ENCODE measurements around the gene ODF4.
"Not testable (repeated sequence)": the region's sequence is repeated elsewhere in the genome, so short reads cannot be mapped to it uniquely, and the experiment has no call there.

The ODF4 gene

DNA sequence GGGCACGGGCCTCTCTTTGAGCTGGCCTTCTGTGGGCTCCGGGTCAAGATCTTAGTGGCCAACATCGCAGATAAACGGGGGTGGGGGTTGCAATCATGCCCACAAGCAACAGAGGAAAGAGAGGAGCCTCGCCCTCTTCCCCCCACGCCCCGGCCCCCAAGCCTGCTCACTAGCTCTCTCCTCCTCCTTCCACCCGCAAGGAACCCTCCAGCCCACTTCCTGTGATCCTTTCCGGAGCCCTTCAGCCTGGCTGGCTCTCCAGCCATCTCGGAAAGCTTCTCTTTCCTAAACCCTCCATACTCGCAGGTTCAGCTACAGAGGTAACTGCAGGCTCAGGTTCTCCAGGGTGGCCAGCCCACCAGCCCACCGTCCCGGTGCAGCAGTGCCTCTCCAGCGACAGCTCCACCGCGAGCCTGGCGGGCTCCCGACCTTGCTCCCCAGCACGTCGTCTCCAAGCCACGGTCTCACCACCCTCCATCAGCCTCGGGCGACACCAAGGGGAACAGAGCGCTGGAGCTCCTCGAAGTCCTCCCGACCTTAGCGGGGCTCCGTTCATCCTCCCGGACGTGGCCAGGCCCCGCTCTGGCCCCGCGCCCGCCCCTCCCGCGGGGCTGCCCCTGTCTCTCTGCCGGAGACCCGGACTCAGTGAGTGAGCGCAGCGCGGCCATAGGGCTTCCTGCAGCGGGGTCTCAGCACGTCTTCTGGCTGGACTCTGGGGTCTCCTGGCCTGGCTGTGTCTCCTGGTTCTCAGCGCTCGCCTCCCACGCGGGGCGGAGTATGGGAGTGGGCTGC, 12.9 kb upstream of the ODF4 start:
- peak; percentile 48 for DNase-seq

DNA sequence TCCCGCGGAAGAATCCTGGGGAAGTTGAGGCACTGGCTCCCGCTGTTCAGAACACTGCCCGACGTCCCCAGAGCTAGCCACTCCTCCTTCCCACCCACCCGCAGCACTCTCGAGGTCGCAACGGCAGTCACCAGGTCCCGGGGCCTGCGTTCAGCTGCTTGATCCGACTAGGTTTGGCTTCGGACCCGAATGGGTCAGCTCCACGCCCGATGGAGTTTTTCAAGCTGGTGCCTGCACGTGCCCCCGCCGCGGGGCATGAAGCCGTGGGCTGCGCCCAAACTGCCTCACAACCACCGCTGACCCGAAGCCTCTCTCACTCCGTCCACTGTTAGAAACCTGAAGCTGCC, 12.4 kb upstream of the ODF4 start:
- DNase-seq: no peak

DNA sequence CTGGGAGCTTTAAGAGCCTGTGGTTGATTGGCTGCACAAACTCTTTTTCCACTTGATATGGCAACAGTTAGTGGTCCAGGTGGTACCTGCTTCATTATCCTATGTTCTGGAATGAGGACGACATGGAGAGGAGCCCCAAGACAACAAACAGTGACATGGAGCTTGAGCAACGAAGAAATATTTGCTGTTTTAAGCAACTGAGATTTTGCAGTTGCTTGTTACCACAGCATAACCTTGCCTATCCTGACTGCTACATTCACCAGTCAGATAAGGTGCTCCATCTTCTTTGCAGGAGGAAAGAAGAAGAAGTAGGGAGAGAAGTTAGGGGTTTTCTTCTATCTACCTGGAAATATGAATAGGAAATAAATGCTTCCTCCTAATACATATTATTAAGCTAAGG, 7.5 kb upstream of the ODF4 start:
- DNase-seq: no peak

DNA sequence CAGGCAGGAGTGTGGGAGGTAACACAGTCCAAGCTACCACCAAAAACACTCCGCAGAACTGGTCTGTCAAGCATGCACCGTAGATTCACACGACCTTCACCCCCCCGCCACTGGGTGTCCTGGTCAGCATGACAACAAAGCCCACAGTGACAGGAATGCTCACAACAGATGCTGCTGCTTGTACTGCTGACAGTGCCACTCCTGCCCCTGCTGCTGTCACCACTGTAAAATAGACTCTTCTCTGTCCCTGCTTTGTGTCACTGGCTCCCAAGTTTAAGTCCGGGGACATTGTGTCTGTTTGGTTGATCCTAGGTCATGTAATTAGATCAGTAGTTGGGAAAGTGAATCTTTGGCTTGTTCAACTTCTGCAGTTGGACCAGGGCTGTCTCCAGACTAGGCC, 7.0 kb upstream of the ODF4 start:
- DNase-seq: no peak

DNA sequence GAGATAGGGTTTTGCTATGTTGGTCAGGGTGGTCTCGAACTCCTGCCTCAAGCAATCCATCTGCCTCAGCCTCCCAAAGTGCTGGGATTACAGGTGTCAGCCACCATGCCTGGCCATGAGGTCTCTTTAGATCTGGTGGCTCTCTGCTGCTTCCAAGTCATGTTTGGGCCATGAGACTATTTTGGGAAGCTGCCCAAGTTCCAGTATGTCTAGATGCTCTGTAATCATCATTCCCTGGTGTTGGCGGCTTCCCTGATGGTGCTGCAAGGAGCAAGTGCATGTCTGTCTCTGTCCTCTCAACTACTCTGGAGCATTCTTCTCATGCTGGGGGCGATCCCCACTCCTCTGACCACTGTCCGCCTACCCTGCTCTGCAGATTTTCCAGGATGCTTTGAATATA, 6.4 kb upstream of the ODF4 start:
- no peak for DNase-seq

DNA sequence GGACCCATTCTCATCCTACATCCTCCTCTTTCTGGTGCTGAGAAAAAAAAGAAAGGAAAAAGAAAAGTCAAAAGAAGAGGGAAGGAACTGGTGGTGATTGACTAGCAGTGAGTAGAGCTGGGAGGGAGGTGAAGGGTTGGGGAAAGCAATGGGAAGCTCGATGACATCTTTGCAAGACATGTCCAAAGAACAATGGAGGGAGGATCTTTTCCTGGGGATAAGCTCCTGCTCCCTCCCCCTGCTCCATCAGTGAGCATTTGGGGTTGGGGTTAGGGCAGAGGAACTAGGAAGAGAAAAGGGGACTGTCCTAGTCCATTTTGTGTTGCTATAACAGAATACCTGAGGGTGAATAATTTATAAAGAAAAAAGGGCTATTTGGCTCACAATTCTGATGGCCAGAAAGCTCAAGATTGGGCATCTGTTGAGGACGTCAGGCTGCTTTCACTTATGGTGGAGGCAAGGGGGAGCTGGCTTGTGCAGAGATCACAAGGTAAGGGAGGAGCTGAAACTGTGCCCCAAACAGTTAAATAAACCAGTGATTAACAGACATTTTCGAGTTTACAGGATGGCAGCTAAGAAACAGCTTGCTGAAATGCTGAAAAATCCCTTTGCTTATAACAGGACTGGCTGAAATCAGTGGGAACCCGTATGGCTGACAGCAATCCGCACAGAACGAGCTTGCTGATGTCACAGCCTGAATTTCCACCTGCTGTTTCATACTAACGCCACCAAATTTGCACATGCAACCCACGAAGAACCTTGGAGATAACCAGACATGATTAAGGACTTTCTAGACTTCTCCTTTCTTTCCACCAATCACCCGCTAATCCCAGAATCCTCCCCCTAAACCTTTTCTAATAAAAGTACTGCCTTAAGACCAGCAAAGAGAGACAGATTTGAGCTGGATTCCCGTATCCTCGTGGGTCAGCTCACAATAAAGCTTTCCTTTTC, 1.6 kb upstream of the ODF4 start:
- peak; percentile 6 for DNase-seq

DNA sequence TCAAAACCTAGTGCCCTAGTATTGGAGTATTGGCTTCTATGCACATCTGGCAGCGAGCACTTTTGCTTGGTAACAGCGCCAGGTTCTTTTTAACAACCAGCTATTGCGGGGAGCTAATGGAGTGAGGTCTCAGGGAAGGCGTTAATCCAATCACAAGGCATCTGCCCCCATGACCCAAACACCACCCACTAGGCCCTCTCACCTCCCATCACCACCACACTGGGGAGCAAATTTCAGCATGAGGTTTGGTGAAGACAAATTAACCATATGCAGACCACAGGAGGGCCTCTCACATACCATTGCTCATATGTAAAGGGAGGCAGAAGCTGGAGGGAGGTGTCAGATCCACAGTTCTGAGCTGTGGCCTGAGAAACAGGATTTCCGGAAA, 893 bp upstream of the ODF4 start:
- DNase-seq: no peak

DNA sequence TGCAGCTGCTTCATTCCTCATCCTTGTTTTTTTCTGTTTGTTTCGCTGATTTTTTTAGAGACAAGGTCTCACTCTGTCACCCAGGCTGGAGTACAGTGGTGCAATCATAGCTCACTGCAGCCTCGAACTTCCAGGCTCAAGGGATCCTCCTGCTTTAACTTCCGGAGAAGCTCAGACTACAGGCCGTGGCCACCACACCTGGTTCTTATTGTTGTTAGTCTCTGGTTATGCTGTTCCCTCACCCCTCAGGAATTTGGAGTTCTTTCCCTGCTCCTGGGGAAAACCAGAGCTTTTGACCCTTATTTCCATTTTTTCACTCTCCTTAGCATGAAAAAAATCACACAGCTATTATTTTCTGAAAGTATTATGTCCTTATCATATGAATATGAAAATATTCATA, 1.8 kb downstream of the ODF4 start:
- DNase-seq: no peak

DNA sequence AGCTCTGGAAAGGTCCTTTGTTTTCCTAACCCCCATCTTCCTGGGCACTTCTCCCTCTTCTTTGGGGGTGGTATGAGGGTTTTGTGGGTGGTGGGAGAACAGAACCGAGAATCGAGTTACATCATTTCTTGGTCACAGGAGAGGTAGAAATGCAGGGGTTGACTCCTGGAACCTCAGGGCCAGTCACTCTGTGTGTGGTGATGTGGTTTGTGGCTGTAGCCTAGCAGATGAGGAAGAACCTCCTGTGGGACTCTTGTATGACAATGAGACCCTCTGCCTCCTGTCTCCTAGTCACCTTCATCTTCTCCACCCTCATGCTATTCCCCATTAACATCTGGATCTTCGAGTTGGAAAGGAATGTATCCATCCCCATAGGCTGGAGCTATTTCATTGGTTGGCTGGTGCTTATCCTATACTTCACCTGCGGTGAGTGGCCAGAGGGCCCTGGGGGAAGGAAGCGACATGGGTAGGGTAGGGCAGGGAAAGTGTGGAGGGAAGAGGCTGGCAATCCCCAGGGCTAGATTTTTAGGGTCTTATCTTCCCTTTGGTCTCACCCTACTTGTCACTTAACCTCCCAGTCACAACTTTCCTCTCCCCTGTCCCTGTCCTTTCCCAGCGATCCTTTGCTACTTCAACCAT, 5.5 kb downstream of the ODF4 start:
- DNase-seq: peak; percentile 21

DNA sequence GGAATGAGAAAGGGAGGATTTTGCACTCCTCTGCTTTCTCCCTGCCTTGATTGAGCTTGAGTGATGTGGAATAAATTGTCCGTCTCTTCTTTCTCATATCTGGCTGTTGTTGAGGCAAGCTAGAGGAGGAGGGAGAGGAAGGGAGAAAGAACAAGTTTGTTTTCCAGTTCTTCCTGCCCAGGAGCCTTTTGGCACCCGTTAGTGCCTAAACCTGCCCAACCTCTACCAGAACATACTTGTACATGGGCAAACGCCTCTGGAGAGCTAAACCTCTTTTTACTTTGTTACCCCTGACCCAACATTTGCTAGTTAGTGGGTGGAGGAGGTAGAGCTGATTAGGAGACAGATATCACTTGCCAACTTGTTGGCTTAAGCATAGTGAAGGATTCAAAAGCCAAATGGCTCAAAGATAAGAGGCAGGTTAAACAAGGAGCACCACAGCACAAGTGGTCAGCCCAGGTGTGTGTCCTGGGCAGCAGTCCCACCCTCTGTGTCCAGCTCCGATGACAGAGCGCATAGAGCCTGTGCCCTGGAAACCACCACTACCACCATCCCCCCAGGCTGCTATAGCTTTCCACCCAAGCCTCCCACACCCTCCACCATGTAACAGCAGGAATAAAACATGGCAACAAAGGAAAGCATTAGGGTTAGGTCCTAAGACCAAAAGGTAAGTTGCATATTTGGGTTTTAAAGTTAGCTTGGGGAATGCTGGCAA, 6.5 kb downstream of the ODF4 start:
- no peak for DNase-seq

DNA sequence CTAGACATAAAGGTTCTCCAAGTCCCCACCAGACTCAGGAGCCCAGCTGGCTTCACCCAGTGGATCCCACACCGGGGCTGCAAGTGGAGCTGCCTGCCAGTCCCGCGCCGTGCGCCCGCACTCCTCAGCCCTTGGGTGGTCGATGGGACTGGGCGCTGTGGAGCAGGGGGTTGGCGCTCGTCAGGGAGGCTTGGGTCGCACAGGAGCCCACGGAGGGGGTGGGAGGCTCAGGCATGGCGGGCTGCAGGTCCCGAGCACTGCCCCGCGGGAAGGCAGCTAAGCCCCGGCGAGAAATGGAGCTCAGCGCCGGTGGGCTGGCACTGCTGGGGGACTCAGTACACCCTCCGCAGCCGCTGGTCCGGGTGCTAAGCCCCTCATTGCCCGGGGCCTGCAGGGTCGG, 7.4 kb downstream of the ODF4 start:
- not testable (repeated sequence) for DNase-seq

DNA sequence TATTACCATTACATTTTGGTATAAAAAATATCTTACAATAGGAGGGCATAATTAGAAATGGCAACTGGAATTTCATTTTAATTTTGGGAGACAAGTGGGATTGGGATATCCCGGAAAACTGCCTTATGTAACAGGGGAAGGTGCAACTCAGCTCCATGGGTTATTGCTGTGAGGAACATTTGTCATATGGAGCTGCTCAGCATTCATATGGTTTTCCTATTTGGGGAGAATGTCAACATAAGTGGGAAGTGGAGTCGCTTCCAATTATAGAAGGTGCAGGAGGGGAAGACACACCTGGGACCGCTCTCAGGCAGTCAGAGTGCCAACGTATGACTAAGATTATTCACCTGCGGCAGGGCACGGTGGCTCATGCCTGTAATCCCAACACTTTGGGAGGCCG, 10.7 kb downstream of the ODF4 start:
- DNase-seq: no peak

DNA sequence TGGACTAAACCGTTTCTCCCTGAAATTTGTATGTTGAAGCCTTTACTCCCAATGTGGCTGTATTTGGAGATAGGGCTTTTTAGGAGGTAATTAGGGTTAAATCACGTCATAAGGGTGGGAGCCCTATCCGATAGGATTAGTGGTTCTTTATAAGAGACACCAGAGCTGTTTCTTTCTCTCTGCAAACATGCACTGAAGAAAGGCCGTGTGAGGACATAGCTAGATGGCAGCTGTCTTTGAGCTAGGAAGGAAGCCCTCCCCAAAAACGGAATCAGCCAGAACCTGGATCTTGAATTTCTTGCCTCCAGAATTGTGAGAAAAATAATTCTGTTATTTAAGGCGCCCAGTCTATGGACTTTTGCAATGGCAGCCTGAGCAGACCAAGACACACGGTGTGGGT, 14.1 kb downstream of the ODF4 start:
- DNase-seq: no peak

DNA sequence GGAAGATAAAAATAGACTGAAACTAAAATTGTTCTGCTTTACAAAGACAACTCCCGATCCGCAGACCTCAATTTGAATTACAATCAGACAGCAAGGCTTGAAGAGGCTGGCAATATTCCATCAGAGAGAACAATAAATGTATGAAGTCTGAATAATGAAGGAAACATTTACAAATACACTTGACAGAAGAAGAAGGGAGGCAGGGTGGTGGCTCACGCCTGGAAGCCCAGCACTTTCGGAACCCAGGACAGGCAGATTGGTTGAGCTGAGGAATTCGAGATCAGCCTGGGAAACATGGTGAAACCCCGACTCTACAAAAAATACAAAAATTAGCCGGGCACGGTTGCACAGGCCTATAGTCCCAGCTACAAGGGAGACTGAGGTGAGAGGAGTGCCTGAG, 14.6 kb downstream of the ODF4 start:
- DNase-seq: no peak

DNA sequence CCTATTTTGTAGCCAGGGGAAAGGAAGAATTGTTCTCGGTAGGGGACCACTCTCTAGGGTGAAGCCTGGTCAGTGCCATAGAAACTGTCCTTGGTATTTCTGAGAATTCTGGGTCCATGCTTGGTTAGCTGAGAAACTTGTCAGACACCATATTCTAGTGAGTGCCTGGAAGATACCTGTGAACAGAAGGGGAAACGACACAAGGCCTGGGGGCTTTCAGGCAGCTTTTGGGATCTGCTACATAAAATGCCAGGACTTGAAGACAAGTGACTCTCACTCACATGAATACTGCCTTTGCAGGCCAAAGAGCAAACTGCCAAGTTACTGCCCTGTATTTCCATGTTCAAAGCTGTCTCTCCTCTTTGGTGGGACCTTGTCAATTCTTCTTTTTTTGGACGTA, 18.3 kb downstream of the ODF4 start:
- no peak for DNase-seq

DNA sequence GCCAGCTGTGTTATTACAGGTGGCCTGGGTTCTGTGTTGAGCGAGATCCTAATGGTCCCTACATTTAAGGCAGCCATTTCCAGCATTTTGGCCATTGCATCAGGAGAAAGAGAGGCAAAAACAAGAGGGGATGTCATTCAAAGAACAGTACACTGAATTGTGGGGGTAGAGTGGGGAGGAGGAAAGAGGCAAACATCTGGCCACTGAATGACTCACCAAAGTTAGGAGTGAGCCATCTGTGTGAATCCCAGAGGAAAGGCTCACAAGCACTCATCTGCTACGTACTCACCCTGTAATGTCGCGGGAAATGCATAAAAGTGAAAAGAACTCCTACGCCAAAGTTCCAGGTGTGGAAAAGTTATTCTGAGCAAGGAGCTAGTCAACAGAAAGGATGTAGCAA, 20.1 kb downstream of the ODF4 start:
- DNase-seq: no peak

DNA sequence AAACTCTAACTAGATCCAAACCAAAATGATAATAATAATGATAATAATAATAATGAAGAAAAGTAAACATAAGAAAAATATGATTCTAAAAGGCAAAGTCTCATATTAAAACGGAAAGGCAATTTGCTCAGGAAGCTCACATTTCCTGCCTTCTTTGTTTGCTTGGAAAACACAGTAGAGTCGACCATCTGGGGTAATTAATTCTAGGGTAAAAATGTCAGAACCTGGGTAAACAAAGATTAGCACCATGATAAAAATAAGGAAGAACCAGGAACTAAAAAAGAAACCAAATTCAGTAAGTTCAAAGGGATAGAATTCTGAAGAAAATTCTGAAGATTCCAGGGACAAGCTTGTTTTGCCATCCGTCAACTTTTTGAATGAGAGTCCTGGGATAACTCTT, 20.6 kb downstream of the ODF4 start:
- no peak for DNase-seq

DNA sequence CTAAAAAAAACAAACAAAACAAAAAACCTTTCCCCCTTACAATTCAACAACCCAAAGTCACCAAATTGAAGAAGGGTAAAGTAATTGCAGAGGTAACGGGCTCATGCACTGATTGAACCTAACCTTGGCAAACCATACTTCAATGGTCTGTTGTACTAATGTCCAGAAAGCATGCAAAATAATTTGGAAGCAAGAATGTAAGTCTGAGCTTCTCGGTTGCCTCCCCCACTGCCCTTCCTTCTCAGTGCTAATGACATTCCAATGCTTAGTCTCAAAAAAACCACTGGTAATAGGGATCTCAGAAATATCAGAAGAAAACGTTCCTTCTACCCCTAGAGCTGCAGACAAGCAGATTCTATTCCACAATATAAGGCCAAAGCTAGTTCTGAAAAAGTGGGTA, 21.1 kb downstream of the ODF4 start:
- DNase-seq: no peak

DNA sequence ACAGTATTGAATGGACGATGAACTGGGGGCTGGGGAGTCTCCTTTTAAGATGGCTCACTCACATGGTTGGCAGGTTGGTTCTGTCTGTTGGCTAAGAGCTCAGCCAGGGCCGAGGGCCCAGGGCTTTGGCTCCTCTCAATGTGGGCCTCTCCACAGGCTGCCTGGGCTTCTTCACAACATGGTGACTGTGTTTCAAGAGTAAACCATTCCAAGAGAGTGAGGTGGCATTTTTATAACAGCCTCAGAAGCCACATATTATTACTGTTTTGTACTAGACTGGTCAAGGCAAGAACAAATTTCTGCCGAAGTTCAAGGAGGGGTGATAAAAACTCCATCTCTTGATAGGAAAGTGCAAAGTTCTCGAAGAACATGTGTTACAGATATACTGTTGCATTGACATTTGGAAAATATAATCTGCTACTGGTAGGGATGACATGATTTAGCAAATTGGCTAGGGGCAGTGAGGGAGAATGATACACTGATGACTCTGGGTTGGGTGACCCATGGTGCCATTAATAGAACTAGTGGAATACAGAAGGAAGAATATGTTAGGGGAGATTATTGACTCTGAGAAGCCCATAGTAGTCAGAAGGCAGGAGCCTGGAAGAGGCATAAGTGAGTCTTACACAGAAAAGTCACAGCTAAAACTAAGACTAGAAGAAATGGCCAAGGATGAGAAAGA, 23.2 kb downstream of the ODF4 start:
- DNase-seq: no peak

DNA sequence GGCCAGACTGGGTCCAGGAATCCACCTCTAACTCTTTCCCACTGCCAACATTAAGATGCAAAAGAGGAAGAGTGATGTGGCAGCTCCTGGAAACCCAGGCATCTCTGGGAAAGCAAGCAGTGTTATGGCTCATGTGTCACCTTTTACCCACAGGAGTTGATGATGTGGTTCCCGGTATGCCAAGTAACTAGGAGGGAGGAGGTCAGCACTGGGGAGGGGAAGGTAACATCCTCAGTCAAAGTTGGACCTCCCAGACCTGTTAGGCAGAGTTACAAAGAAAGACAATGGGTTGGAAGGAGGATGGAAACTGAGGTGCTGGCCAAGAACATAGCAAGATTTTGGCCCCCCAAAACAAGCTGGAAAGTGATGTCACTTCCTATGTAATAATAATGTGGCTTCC, 25.5 kb downstream of the ODF4 start:
- DNase-seq: no peak

DNA sequence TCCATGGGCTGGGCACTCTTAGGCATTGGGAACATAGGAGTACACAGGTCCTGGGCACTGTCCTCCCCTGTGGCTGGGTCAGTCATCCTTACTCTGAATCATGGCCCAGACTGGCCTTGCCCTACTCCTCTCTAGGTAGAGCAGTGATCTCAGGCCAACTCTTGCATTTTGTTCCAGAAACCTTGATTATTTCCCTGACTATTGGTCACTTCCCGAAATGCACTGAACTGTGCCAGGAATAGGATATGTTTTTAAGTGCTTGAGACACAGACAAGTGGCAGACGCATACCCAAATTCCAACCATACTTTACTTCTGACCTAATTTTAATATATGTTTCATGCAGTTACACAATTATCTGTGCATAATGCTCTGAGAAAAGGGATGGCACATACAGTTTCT, 26.6 kb downstream of the ODF4 start:
- no peak for DNase-seq

DNA sequence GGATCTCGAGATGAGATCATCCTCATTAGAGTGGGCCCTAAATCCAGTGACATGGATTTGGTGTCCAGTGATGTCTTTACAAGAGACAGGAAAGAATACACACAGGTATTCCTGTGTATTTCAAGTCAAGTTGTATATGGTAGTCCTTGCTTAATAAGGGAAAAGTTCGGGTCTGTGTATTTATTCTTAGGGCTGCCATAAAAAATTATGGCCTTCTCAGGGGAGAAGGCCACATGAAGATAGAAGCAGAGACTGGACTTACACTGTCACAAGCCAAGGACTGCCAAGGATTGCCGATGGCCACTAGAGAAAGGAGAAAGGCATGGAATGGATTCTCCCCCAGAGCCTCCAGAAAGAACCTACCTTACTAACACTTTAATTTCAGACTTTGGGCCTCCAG, 28.6 kb downstream of the ODF4 start:
- DNase-seq: no peak

DNA sequence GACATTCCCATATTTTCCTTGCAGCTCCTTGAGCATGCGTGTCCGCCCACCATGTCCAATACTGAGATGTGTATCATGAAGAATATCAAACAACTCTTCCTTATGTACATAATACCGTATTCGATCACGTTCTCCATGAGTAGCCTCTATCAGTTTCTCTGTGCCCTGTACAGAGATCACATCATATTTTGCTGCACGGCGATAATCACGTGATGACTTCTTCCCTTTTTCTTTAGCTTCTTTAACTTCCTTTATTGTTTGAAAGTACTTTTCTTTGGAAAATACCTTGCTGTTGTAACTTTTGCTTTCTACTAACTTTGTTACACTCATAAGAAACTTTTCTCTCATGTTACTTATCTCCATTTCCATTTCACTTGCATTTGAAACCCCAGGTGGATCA, 30.3 kb downstream of the ODF4 start:
- no peak for DNase-seq
